K562 (cell line): ENCODE results near the gene TSC22D2. TPM values are rescaled to one million over a fixed set of nuclear protein-coding genes. Genes with fewer than 3 reads are reported as not detected.

Experiments used
- ARNT ChIP-seq, 2 experiments: fragments of 450-650 bp; IDR thresholded peaks; 2 replicates each; pipeline ENCODE4 v1.6.1; 2016; ENCODE audit warnings: mild to moderate bottlenecking in 1 of 2
- BCL6 ChIP-seq: fragments of 250-450 bp; sonication (Bioruptor Pico); IDR thresholded peaks from 2 replicates; pipeline ENCODE4 v1.4.0; 2020
- CBX1 ChIP-seq: sonication (generic); IDR thresholded peaks from 2 replicates; pipeline ENCODE4 v1.6.1; 2016; ENCODE audit warnings: antibody characterized with exemption, low read depth, mild to moderate bottlenecking
- CBX5 ChIP-seq: IDR thresholded peaks from 2 replicates; pipeline ENCODE4 v1.6.1; 2014; ENCODE audit warnings: low read depth, borderline replicate concordance
- DACH1 ChIP-seq: fragments of 450-650 bp; IDR thresholded peaks from 2 replicates; pipeline ENCODE4 v1.6.1; 2018; ENCODE audit not compliant: partially characterized antibody
- ELF2 ChIP-seq: fragments of 250-450 bp; sonication (Bioruptor Pico); IDR thresholded peaks from 2 replicates; pipeline ENCODE4 v1.5.0; 2021; ENCODE audit warnings: mild to moderate bottlenecking
- HDAC8 ChIP-seq: fragments of 450-650 bp; IDR thresholded peaks from 2 replicates; pipeline ENCODE4 v1.6.1; 2016; ENCODE audit warnings: mild to moderate bottlenecking, missing genetic modification characterization, moderate library complexity, missing compliant biosample characterization
- MEF2A ChIP-seq: IDR thresholded peaks from 2 replicates; pipeline ENCODE4 v1.6.1; 2011; ENCODE audit warnings: low read depth, mild to moderate bottlenecking, low read length, moderate library complexity; ENCODE audit not compliant: control insufficient read depth
- NFE2L1 ChIP-seq: fragments of 450-650 bp; IDR thresholded peaks from 2 replicates; pipeline ENCODE4 v1.6.1; 2016; ENCODE audit warnings: missing genetic modification characterization, low read depth, mild to moderate bottlenecking, missing compliant biosample characterization, moderate library complexity, borderline replicate concordance
- RBM39 ChIP-seq: fragments of 200-400 bp; formaldehyde crosslinking; optimal IDR thresholded peaks from 2 replicates; pipeline ENCODE3; 2018; ENCODE audit warnings: low read depth, low read length
- SAP30 ChIP-seq: fragments of 200-600 bp; sonication (generic); IDR thresholded peaks from 2 replicates; pipeline ENCODE4 v1.6.1; 2012; ENCODE audit warnings: borderline replicate concordance, low read depth, mild to moderate bottlenecking, moderate library complexity, low read length, control low read depth, inconsistent platforms; ENCODE audit not compliant: insufficient read depth, poor library complexity, severe bottlenecking
- SIN3A ChIP-seq, 2 experiments: fragments of 150-350 bp in 1 of 2; IDR thresholded peaks; 2 replicates each; pipeline ENCODE4 v1.6.1; 2011 to 2016; ENCODE audit warnings: borderline replicate concordance in 2 of 2, low read depth in 2 of 2, low read length in 2 of 2, mild to moderate bottlenecking in 2 of 2, moderate library complexity in 2 of 2; ENCODE audit not compliant: control insufficient read depth in 1 of 2
- SMARCA5 ChIP-seq: fragments of 450-650 bp; IDR thresholded peaks from 2 replicates; pipeline ENCODE4 v1.6.1; 2016
- SMARCB1 ChIP-seq: IDR thresholded peaks from 2 replicates; pipeline ENCODE4 v1.6.1; 2011; ENCODE audit warnings: improper control_type of control experiment, low read depth; ENCODE audit not compliant: insufficient read length
- TRIM24 ChIP-seq, 2 experiments: fragments of 450-650 bp; IDR thresholded peaks; 2 replicates each; pipeline ENCODE4 v1.6.1; 2016
- ZFP30 ChIP-seq: fragments of 250-450 bp; sonication (Bioruptor Pico); IDR thresholded peaks from 2 replicates; pipeline ENCODE4 v1.8.0; 2022; ENCODE audit warnings: moderate library complexity, mild to moderate bottlenecking, inconsistent platforms, borderline replicate concordance
- ZNF347 ChIP-seq: fragments of 450-650 bp; formaldehyde crosslinking; IDR thresholded peaks from 2 replicates; pipeline ENCODE4 v1.4.0; 2020; ENCODE audit warnings: low read depth, mild to moderate bottlenecking, moderate library complexity
- ZNF830 ChIP-seq: fragments of 250-450 bp; sonication (Bioruptor Pico); IDR thresholded peaks from 2 replicates; pipeline ENCODE4 v1.5.0; 2021; ENCODE audit warnings: mild to moderate bottlenecking
- polyA plus RNA-seq, 8 experiments: library from polyadenylated mRNA; depleted of rRNA in 4 of 8; stranded (reverse) in 5 of 8; unstranded in 3 of 8; fragments of >200 nt; fragmentation: Nextera tagmentation in 2 of 8; fragmentation: Illumina TruSeq in 1 of 8; extraction: Ambion mirVana in 2 of 8; extraction: Trizol in 1 of 8; gene quantifications; 2 replicates each; pipeline versions ENCODE4 v1.2.1 to v1.2.3, GENCODE V29; 2011 to 2014; ENCODE audit warnings: inconsistent platforms in 1 of 8, missing spikeins in 1 of 8
- total RNA-seq, 7 experiments: library from RNA; depleted of rRNA in 6 of 7; stranded (reverse); fragments of >200 nt in 6 of 7; fragmentation: Illumina TruSeq in 2 of 7; extraction: Trizol in 2 of 7; gene quantifications; 2 replicates each; pipeline versions ENCODE4 v1.2.1 to v1.2.3, GENCODE V29; 2011 to 2021; ENCODE audit warnings: low replicate concordance in 1 of 7
- TF ChIP-seq, protein P1 (sequence below): fragments of 450-650 bp; IDR thresholded peaks from 2 replicates; pipeline ENCODE4 v1.6.1; 2016; ENCODE audit warnings: antibody characterized with exemption
- TF ChIP-seq, protein P2 (sequence below): fragments of 450-650 bp; IDR thresholded peaks from 2 replicates; pipeline ENCODE4 v1.6.1; 2014; ENCODE audit warnings: low read depth, mild to moderate bottlenecking, moderate library complexity, borderline replicate concordance
- TF ChIP-seq, protein P3 (sequence below): fragments of 250-450 bp; sonication (Bioruptor Pico); IDR thresholded peaks from 2 replicates; pipeline ENCODE4 v1.5.1; 2021; ENCODE audit warnings: mild to moderate bottlenecking
- TF ChIP-seq, protein P4 (sequence below): sonication (generic); formaldehyde crosslinking; IDR thresholded peaks from 2 replicates; pipeline ENCODE4 v1.8.0; 2023; ENCODE audit warnings: mild to moderate bottlenecking, missing genetic modification reagents

The TSC22D2 gene
- total and polyA plus RNA-seq, 9 of the 15 experiments (the other 6 are each of a cell fraction or from before 2014, with no cell fraction given): 5.5 to 44.0 (median 19.3) TPM

DNA sequence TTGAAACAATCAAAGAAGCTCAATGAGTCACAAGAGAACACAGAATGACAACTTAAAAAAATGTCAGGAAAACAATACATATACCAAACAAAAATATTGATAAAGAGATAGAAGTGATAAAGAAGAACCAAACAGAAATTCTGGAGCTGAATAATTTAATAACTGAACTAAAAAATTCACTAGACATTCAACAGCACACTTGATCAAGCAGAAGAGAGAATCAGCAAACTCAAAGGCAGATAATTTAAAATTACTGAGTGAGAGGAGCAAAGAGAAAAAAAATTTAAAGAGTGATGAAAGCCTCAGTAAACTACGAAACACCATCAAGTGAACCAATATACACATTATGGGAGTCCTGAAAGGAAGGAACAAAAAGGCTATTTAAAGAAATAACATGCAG lies 76.3 kb downstream of the TSC22D2 start (continued):
- TF ChIP-seq, protein P1, sequence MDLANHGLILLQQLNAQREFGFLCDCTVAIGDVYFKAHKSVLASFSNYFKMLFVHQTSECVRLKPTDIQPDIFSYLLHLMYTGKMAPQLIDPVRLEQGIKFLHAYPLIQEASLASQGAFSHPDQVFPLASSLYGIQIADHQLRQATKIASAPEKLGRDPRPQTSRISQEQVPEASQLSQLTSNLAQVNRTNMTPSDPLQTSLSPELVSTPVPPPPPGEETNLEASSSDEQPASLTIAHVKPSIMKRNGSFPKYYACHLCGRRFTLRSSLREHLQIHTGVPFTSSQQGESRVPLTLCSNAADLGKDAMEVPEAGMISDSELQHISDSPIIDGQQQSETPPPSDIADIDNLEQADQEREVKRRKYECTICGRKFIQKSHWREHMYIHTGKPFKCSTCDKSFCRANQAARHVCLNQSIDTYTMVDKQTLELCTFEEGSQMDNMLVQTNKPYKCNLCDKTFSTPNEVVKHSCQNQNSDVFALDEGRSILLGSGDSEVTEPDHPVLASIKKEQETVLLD: no peak
- no peak for TF ChIP-seq SAP30
- TF ChIP-seq DACH1: no peak
- no peak for TF ChIP-seq SMARCA5
- TF ChIP-seq ARNT (IDR thresholded peaks at IDR 0.05): peak in 1 of 2 experiments; percentile 59; a peak in 1 of 4 replicates
- TF ChIP-seq ZNF347: no peak
- no peak for TF ChIP-seq CBX1
- TF ChIP-seq, protein P2, sequence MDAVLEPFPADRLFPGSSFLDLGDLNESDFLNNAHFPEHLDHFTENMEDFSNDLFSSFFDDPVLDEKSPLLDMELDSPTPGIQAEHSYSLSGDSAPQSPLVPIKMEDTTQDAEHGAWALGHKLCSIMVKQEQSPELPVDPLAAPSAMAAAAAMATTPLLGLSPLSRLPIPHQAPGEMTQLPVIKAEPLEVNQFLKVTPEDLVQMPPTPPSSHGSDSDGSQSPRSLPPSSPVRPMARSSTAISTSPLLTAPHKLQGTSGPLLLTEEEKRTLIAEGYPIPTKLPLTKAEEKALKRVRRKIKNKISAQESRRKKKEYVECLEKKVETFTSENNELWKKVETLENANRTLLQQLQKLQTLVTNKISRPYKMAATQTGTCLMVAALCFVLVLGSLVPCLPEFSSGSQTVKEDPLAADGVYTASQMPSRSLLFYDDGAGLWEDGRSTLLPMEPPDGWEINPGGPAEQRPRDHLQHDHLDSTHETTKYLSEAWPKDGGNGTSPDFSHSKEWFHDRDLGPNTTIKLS: no peak
- no peak for TF ChIP-seq MEF2A
- TF ChIP-seq, protein P3, sequence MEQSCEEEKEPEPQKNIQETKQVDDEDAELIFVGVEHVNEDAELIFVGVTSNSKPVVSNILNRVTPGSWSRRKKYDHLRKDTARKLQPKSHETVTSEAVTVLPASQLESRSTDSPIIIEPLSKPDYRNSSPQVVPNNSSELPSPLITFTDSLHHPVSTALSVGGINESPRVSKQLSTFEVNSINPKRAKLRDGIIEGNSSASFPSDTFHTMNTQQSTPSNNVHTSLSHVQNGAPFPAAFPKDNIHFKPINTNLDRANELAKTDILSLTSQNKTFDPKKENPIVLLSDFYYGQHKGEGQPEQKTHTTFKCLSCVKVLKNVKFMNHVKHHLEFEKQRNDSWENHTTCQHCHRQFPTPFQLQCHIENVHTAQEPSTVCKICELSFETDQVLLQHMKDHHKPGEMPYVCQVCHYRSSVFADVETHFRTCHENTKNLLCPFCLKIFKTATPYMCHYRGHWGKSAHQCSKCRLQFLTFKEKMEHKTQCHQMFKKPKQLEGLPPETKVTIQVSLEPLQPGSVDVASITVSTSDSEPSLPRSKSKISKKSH: peak; percentile 90
- TF ChIP-seq ZFP30 (CRISPR knock-in tag): peak; percentile 84; the same call in 1 of the 2 replicates
- no peak for TF ChIP-seq HDAC8 (tag)
- no peak for TF ChIP-seq NFE2L1 (tag)
- TF ChIP-seq TRIM24 (IDR thresholded peaks at IDR 0.05): peak; percentile 49 to 73; a peak in 2 of 4 replicates
- TF ChIP-seq, protein P4, sequence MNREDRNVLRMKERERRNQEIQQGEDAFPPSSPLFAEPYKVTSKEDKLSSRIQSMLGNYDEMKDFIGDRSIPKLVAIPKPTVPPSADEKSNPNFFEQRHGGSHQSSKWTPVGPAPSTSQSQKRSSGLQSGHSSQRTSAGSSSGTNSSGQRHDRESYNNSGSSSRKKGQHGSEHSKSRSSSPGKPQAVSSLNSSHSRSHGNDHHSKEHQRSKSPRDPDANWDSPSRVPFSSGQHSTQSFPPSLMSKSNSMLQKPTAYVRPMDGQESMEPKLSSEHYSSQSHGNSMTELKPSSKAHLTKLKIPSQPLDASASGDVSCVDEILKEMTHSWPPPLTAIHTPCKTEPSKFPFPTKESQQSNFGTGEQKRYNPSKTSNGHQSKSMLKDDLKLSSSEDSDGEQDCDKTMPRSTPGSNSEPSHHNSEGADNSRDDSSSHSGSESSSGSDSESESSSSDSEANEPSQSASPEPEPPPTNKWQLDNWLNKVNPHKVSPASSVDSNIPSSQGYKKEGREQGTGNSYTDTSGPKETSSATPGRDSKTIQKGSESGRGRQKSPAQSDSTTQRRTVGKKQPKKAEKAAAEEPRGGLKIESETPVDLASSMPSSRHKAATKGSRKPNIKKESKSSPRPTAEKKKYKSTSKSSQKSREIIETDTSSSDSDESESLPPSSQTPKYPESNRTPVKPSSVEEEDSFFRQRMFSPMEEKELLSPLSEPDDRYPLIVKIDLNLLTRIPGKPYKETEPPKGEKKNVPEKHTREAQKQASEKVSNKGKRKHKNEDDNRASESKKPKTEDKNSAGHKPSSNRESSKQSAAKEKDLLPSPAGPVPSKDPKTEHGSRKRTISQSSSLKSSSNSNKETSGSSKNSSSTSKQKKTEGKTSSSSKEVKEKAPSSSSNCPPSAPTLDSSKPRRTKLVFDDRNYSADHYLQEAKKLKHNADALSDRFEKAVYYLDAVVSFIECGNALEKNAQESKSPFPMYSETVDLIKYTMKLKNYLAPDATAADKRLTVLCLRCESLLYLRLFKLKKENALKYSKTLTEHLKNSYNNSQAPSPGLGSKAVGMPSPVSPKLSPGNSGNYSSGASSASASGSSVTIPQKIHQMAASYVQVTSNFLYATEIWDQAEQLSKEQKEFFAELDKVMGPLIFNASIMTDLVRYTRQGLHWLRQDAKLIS (CRISPR knock-in tag): no peak
- no peak for TF ChIP-seq RBM39
- TF ChIP-seq ZNF830 (CRISPR knock-in tag): no peak
- no peak for TF ChIP-seq BCL6 (CRISPR knock-in tag)
- TF ChIP-seq SMARCB1: no peak
- peak; percentile 30; the same call in 1 of the 2 replicates for TF ChIP-seq CBX5
- no peak for TF ChIP-seq SIN3A (IDR thresholded peaks at IDR 0.05; ENCODE audit: borderline replicate concordance in 2 of 2, control insufficient read depth in 1 of 2, low read depth in 2 of 2, low read length in 2 of 2)
- TF ChIP-seq ELF2 (CRISPR knock-in tag): no peak
